Heart left ventricle (tissue), 16 donors: ENCODE data around the gene BMERB1. TPM values are rescaled to one million over a fixed set of nuclear protein-coding genes. Genes with fewer than 3 reads are reported as not detected.

Experiments
- ATAC-seq, 4 donors: fragments of 200-7000 bp; cut with Tn5 transposase; one replicate each; pipeline ENCODE4 v1.9.1; 2020 to 2022; ENCODE audit warnings: moderate library complexity in 4 of 4, mild to moderate bottlenecking in 3 of 4, moderate number of reproducible peaks in 1 of 4
- DNase-seq, 5 donors: peaks; one replicate each; pipeline ENCODE4 v3.0.0-alpha.2; 2020
- H3K27ac ChIP-seq, 12 donors: fragments of 200-600 bp; sonication (generic) in 4 of 12; one replicate each; pipeline versions ENCODE4 v1.5.0 to v1.8.0; 2016 to 2022; ENCODE audit warnings: mild to moderate bottlenecking in 2 of 12
- H3K27me3 ChIP-seq, 9 donors: fragments of 200-600 bp; sonication (generic) in 2 of 9; one replicate each; pipeline versions ENCODE4 v1.5.1 to v1.8.0; 2016 to 2022; ENCODE audit warnings: mild to moderate bottlenecking in 3 of 9
- H3K36me3 ChIP-seq, 9 donors: fragments of 200-600 bp; sonication (generic) in 2 of 9; one replicate each; pipeline versions ENCODE4 v1.5.0 to v1.8.0; 2018 to 2022; ENCODE audit warnings: mild to moderate bottlenecking in 2 of 9
- H3K4me1 ChIP-seq, 12 donors: fragments of 200-600 bp; sonication (generic) in 4 of 12; one replicate each; pipeline versions ENCODE4 v1.5.0 to v1.8.0; 2016 to 2022; ENCODE audit warnings: mild to moderate bottlenecking in 3 of 12
- H3K4me3 ChIP-seq, 12 donors: fragments of 200-600 bp; sonication (generic) in 4 of 12; one replicate each; pipeline versions ENCODE4 v1.5.0 to v1.8.0; 2017 to 2022; ENCODE audit warnings: mild to moderate bottlenecking in 9 of 12, moderate library complexity in 4 of 12
- H3K9me3 ChIP-seq, 12 donors: fragments of 200-600 bp; sonication (generic) in 4 of 12; one replicate each; pipeline versions ENCODE4 v1.5.0 to v1.8.0; 2016 to 2022; ENCODE audit warnings: mild to moderate bottlenecking in 1 of 12
- POLR2A ChIP-seq, 2 donors: fragments of 450-650 bp; IDR thresholded peaks; one replicate each; pipeline ENCODE4 v1.6.1; 2017; ENCODE audit warnings: antibody characterized with exemption in 2 of 2, mild to moderate bottlenecking in 2 of 2, moderate library complexity in 2 of 2
- WGBS, 4 donors: extraction: QIAGEN DNeasy Blood & Tissue Kit in 2 of 4; methylation state at CpG; one replicate each; pipeline versions ENCODE4 v1.1.5 to v1.1.7; 2013 to 2018; 5-methylcytosine and 5-hydroxymethylcytosine counted together
- intact Hi-C, 10 donors: fragments of 100-400 bp; cut with DNase I; formaldehyde crosslinking; loops; one replicate each; pipeline versions ENCODE4 v1.11.1 to v1.14.2; 2022
- polyA plus RNA-seq, 2 donors: library from polyadenylated mRNA; stranded (reverse); fragments of 200-250 nt; gene quantifications; one replicate each; pipeline ENCODE4 v1.2.3, GENCODE V29; 2013
- total RNA-seq, 9 donors: library from RNA; depleted of rRNA in 2 of 9; stranded (reverse); fragments of >200 nt in 2 of 9; fragmentation: NEBNext Ultra II Directional in 3 of 9; extraction: Animal tissue kit (Norgen Biotek cat#: 25700) in 3 of 9; gene quantifications; one replicate each; pipeline versions ENCODE4 v1.1.0 to v1.2.4, GENCODE V29; 2016 to 2023
- TF ChIP-seq, protein P1 (sequence below), 12 donors: fragments of 200-600 bp; sonication (generic) in 4 of 12; IDR thresholded peaks; one replicate each; pipeline versions ENCODE4 v1.5.0 to v1.8.0; 2018 to 2022; ENCODE audit warnings: antibody characterized with exemption in 12 of 12, mild to moderate bottlenecking in 5 of 12
- donor health status: ischemic (EF 13 %, LVEDD 7.1; RV severe dilation, severe dysfunction).
- donor health status: healthy with polysubstance abuse.
- donor health status: DM: no; HTN: yes; CAD: no.
- donor health status: DM: no; HTN: no; CAD: no.
- donor health status: ischemic (EF 25% LVEDD 6.9; RV normal size, moderate dysfunction).
- donor health status: ischemic (EF 25% LVEDD 5.7; RV mildly dilated, moderate dysfunction).
- donor health status: healthy.
- donor health status: DM: yes; HTN: yes; CAD: no.
- donor health status: ischemic (EF 35%, LVEDD 5.7; RV mildly dilated, moderate dysfunction).
- donor health status: nonischemic (EF 11% LVEDD 7.7; RV severe dilation, severe dysfunction).
- donor health status: DM: yes; HTN: yes; CAD: no.
- donor health status: PGD.
- donor health status: ischemic (EF 29% LVEDD 5.4; RV normal size, mild dysfunction).
- donor health status: nonischemic (EF 23%, LVEDD 6.1; RV moderate dilation, normal function).

Gene BMERB1
- total and polyA plus RNA-seq, 11 donors = 20.8 to 105 (median 70.5) TPM

- ATAC-seq (peak in 1 of 4 donors; percentile 8), DNase-seq (no peak)
- H3K27me3 ChIP-seq = peaks cover 0 to 29% (median 0%) of the 10 kb centered on the region in 9 donors
- no peaks in the 10 kb centered on the region for H3K9me3 ChIP-seq
- peaks cover 0 to 17% (median 5%) of the 10 kb centered on the region in 12 donors for H3K4me1 ChIP-seq
- no peaks in the 10 kb centered on the region for H3K36me3 ChIP-seq
- 33 to 46% (median 37%) methylated on average over 12 of the region's 12 CpGs for WGBS, 4 donors
- H3K4me3 ChIP-seq = peak overlapping the region; percentile 58 to 92 (median 78)
- H3K27ac ChIP-seq = peak overlapping the region in 6 of 12 donors; percentile 29 to 86 (median 72)
- intact Hi-C loops = loop anchor here in 5 of 10 donors (1.0 to 10.0 kb wide), 5 partner anchors 51 to 121 kb away; no protein-coding TSS in a partner anchor
- TF ChIP-seq POLR2A (IDR thresholded peaks at IDR 0.05) = no peak
- TF ChIP-seq, protein P1, sequence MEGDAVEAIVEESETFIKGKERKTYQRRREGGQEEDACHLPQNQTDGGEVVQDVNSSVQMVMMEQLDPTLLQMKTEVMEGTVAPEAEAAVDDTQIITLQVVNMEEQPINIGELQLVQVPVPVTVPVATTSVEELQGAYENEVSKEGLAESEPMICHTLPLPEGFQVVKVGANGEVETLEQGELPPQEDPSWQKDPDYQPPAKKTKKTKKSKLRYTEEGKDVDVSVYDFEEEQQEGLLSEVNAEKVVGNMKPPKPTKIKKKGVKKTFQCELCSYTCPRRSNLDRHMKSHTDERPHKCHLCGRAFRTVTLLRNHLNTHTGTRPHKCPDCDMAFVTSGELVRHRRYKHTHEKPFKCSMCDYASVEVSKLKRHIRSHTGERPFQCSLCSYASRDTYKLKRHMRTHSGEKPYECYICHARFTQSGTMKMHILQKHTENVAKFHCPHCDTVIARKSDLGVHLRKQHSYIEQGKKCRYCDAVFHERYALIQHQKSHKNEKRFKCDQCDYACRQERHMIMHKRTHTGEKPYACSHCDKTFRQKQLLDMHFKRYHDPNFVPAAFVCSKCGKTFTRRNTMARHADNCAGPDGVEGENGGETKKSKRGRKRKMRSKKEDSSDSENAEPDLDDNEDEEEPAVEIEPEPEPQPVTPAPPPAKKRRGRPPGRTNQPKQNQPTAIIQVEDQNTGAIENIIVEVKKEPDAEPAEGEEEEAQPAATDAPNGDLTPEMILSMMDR (IDR thresholded peaks at IDR 0.05) = no peak
Observed at GRCh38 chr16:15434079-15434424, 336 bp upstream of the BMERB1 start.

DNA sequence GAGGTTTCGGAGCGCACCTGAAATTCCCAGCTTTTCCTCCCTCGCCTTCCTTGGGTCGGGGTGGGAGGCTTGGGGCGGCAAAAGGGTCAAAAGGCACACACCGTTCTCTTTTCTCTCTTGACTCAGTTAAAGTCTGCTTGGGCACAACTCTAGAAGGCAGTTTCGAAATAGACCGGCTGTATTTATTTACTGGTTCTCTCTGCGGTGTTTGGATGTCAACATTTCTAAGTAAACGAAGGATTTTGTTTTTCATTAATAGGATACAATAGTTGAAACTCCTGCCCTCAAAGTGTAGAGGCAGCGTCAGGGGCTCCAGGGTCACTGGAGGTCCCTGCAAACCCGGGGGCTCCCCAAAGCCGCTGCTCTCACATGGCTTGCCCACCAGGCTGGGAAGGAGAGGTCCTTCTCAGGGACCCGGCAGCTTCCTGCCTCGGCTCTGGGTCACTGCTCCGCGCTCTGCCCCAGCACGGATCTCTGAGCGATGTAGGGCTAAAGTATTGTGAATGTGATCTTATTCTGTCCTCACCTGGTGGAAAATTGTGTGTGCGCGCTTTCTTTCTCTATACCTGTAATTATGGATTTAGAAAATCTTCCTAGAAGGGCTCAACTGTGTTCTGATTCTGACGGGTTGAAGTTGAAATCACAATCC, 952 bp downstream of the BMERB1 start:
- Histone ChIP-seq H3K27ac (peak overlapping the region in 8 of 12 donors; percentile 66 to 86 (median 72)), H3K4me1 (peaks cover 0 to 29% (median 5%) of the 10 kb centered on the region in 12 donors), H3K9me3 (no peaks in the 10 kb centered on the region), H3K27me3 (peaks cover 0 to 29% (median 0%) of the 10 kb centered on the region in 9 donors), H3K36me3 (no peaks in the 10 kb centered on the region), H3K4me3 (peak overlapping the region; percentile 58 to 92 (median 78))
- DNase-seq (no peak), ATAC-seq (peak in 1 of 4 donors; percentile 13)
- WGBS, 4 donors = 10 to 12% (median 11%) methylated on average over 21 to 22 of the region's 22 CpGs
- no peak for TF ChIP-seq POLR2A (IDR thresholded peaks at IDR 0.05)
- TF ChIP-seq, protein P1 (IDR thresholded peaks at IDR 0.05) = no peak
- intact Hi-C loops = loop anchor here in 6 of 10 donors (5.0 to 10.0 kb wide), 6 partner anchors 49 to 119 kb away; no protein-coding TSS in a partner anchor

DNA sequence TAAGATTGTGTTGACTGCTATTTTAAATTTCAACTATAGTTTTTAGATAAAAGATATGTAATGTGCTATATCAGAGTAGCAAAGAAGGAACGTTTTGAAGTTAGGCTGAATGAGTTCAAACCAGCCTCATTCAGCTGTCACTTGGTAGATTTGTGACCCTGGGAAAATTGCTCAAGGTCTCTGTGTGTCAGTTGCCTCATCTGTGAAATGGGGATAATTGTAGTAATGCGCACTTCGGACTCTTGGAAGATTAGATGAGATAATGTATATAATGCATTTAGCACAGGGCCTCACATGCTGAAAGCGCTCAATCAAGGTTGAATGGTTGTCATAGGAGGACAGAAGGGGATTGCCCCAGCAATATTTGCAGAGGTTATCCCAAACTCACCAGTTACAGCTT, 4.7 kb downstream of the BMERB1 start:
- TF ChIP-seq, protein P1 (IDR thresholded peaks at IDR 0.05) = no peak
- Histone ChIP-seq H3K27me3 (peaks cover 0 to 22% (median 0%) of the 10 kb centered on the region in 9 donors), H3K27ac (no peak overlapping the region), H3K9me3 (no peaks in the 10 kb centered on the region), H3K36me3 (no peaks in the 10 kb centered on the region), H3K4me3 (no peak overlapping the region), H3K4me1 (peaks cover 0 to 33% (median 6%) of the 10 kb centered on the region in 12 donors)
- intact Hi-C loops = loop anchor here in 6 of 10 donors (5.0 to 10.0 kb wide), 6 partner anchors 46 to 116 kb away; no protein-coding TSS in a partner anchor
- DNase-seq (no peak), ATAC-seq (no peak)
- WGBS, 4 donors = 86 to 93% (median 91%) methylated on average over 4 of the region's 4 CpGs

- H3K4me1 ChIP-seq = peaks cover 0 to 31% (median 6%) of the 10 kb centered on the region in 12 donors
- TF ChIP-seq, protein P1 (IDR thresholded peaks at IDR 0.05) = no peak
- TF ChIP-seq POLR2A (IDR thresholded peaks at IDR 0.05) = no peak
- WGBS, 4 donors = 81 to 88% (median 84%) methylated on average over 4 of the region's 4 CpGs
- intact Hi-C loops = loop anchor here in 6 of 10 donors (5.0 to 10.0 kb wide), 6 partner anchors 45 to 115 kb away; no protein-coding TSS in a partner anchor
- peak overlapping the region in 2 of 12 donors; percentile 32 to 35 for H3K27ac ChIP-seq
- DNase-seq (no peak), ATAC-seq (no peak)
- peaks cover 0 to 19% (median 0%) of the 10 kb centered on the region in 9 donors for H3K27me3 ChIP-seq
- no peaks in the 10 kb centered on the region for H3K9me3 ChIP-seq
- H3K36me3 ChIP-seq = no peaks in the 10 kb centered on the region
- H3K4me3 ChIP-seq = no peak overlapping the region
Observed at GRCh38 chr16:15439521-15439920, 5.1 kb downstream of the BMERB1 start.
